GM12801 (cell line): ENCODE measurements around the gene CRK.

ENCODE experiments used
- TF ChIP-seq, protein P1 (sequence below): IDR thresholded peaks from one replicate; pipeline ENCODE4 v1.5.1; 2011; ENCODE audit warnings: control low read depth; ENCODE audit not compliant: insufficient read length; ENCODE audit errors: extremely low read depth

The CRK gene

DNA sequence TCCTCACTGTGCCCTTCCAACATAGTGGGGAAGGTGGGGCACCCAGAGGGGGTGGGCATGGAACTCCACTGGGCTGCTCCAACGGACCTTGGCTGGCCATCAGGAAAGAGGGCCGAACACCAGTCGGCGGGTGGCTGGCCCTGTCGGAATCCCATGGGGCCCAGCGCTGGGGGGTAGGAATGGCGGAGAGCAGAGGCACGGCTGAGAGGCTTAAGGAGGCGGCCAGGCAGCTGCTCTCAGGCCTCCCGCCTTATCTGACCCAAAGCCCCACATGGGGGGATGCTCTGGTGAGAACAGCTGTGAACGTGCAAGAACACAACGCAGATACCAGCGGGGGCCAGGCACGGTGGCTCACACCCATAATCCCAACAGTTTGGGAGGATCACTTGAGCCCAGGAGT, 40.8 kb upstream of the CRK start:
- TF ChIP-seq, protein P1, sequence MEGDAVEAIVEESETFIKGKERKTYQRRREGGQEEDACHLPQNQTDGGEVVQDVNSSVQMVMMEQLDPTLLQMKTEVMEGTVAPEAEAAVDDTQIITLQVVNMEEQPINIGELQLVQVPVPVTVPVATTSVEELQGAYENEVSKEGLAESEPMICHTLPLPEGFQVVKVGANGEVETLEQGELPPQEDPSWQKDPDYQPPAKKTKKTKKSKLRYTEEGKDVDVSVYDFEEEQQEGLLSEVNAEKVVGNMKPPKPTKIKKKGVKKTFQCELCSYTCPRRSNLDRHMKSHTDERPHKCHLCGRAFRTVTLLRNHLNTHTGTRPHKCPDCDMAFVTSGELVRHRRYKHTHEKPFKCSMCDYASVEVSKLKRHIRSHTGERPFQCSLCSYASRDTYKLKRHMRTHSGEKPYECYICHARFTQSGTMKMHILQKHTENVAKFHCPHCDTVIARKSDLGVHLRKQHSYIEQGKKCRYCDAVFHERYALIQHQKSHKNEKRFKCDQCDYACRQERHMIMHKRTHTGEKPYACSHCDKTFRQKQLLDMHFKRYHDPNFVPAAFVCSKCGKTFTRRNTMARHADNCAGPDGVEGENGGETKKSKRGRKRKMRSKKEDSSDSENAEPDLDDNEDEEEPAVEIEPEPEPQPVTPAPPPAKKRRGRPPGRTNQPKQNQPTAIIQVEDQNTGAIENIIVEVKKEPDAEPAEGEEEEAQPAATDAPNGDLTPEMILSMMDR, result no peak

DNA sequence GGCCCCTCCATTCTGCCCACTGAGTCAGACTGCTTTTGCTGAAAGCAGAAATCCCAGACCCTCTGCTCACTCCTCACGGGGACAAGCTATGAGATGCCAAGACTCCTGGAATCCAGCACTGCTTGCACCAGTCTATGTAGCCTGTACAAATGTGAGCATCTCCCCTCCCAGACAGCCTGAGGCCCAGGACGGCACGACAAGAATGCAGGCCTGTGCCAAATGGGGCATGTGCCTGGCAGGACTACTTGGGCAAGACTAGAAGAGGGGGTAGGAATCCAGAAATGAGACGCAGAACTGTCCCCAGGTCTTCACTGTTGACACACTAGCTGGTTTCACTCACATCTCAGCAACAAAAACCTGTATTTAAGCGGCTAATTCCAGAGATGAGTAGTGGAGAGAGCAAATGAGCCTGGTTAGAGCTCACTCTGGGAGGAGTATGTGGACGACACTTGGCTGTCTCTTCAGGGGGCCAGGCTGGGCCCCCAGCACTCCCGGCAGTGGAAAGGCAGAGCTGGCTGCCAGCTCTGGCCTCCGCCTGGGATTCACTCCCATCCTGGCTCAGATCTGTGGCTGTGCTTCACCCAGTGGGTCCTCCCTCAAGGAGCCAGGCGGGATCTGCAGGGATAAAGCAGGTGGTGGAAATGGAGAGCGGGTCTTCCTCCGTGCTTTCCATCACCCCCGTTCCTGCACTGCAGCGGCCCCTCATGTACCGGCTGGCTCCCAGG, 39.4 kb upstream of the CRK start:
- TF ChIP-seq, protein P1, result no peak

DNA sequence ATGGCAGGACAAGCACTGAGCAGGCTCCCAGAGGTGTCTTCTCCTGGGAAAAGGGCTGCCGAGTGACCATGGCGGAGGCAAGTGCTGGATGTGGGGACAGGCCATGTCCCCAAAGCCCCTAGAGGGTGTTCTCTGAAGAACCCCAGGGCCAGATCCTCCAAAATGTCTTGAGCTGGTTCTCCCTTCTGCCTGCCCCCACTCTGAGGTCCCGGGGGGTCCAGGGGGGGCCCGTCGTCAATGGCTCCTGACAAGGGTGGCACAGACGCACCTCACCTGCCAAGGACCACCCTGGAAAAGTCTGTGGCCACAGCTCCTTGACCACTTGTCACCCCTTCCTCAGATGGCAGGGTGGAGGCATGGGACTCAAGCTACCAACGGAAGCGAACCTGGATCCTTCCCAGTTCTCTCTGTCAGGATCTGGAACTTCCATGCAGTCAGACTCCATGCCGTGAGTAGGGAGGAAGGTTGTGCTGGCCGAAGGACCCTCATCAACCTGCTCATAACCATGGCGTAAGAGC, 38.8 kb upstream of the CRK start:
- TF ChIP-seq, protein P1, result no peak

DNA sequence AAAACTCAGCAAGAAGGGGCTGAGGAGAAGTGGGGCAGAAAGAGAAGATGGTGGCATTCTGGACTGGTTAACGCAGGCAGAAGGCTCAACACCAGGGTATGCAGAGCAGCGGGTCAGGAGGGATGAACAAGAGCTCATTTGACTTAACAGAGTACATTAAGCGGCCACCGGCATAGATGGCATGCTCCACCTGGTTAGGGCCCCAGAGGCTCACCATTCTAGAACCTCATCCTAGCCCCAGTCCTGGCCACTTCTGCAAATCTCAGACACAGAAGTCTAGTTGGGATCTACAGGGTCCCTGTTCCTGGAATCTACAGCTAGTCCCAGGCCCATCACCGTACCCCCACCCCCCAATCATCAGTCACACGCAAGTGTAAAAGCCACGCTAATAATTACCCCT, 38.2 kb upstream of the CRK start:
- TF ChIP-seq, protein P1, result no peak

DNA sequence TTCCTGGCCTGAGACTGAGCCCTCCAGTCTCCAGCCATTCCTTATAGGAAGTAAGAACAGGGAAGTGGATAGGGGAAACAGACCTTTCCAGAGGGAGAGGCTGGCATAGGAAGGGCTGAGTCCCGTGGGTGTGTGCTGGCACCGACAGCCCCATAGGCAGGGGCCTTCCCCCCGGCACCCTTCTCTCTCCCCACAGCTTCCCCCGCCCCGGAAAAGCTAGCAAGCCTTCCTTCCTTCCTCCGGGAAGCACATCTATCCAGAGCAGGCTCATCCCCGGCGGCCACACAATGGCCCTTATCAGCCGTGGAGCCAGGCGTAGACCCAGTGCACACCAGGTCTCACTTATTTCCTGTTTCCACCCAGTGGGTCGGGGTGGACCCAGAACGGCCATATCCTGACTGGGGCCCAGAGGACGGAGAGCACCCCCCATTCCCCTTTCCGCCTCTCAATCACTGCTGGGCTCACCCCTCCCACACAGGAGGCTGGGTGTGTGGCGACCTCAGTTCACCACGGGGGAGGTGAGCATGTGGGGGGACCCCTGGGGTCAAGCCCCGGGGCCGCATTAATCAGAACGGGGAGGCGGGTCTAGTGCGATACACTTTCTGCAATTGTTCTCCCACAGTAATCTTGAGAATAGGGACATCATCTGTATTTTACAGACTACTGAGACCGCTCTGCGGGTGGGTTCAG, 37.4 kb upstream of the CRK start:
- TF ChIP-seq, protein P1, result no peak

DNA sequence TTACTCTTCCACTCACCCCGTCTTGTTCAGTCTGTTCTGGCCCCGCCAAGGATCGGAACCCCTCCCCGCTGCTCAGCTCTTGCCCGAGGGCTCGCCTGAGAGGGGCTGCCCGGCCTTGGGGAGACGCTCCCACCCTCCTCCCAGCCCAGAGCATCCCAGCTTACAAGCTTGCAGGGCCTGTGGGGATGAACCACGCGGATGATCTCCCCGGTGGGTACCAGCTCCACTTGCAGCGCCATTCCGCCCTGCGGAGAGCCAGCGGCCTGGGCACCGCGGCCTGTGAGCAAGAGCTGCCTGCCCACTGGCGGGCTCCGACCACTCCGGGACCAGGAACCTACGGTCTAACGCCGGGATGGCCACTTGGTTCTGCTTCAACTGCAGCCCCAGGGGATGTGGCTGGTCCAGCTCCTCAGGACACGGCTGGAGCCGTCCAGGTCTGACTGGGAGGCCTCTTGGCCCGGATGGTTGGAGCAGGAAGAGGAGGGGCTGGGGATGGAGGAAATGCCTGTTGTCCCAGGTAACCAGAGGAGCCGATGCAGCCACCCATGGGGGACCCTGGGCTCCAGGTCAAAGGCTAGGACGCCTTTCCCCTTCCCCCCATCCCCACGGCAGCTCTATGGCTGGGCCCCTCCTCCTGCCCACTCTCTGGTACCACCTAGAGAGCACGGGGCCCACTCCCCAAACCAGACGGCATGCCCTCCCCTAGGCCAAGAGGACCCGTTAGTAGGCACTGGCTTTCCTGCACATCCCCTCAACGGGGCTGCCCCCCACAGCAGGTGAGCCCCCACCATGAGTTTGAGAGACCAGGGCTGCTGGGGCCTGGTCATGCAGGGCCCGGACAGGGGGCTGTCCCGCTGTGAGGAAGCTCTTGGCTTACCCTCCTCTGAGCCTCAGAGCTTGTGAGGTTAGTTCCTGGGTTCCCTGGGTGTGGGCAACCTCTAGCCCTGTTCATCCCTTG, 36.5 kb upstream of the CRK start, which contains the start of gene MYO1C:
Gene MYO1C, minus strand, starts transcription at position 438 of the 958 bp plus-strand sequence. Its CDS starts 199 bp downstream, at position 239.
- TF ChIP-seq, protein P1, result no peak
